Motor neuron (in vitro differentiated cells): ENCODE measurements around the gene GNB1L. TPM values are rescaled to one million over a fixed set of nuclear protein-coding genes. Genes with fewer than 3 reads are reported as not detected.

Experiments
- ATAC-seq, 8 experiments: fragments of 200-7000 bp; cut with Tn5 transposase; replicated peaks in 6 of 8; 2 replicates each; pipeline ENCODE4 v1.8.0; 2021; ENCODE audit warnings: mild to moderate bottlenecking in 8 of 8, moderate library complexity in 8 of 8
- H3K27ac ChIP-seq, 2 donors: fragments of 250-450 bp; sonication (Bioruptor Pico); 2 replicates each; pipeline ENCODE4 v1.9.0; 2021; ENCODE audit warnings: antibody characterized with exemption in 2 of 2, mild to moderate bottlenecking in 2 of 2, moderate library complexity in 1 of 2
- H3K4me1 ChIP-seq, 2 donors: fragments of 250-450 bp; sonication (Bioruptor Pico); replicated peaks in 1 of 2; 2 replicates each; pipeline ENCODE4 v1.6.1; 2021; ENCODE audit warnings: antibody characterized with exemption in 2 of 2, mild to moderate bottlenecking in 2 of 2, moderate library complexity in 1 of 2
- H3K4me3 ChIP-seq, 5 donors: fragments of 250-450 bp; sonication (Bioruptor Pico); 2 replicates each; pipeline ENCODE4 v1.9.0; 2021; ENCODE audit warnings: antibody characterized with exemption in 5 of 5, mild to moderate bottlenecking in 5 of 5, moderate library complexity in 4 of 5
- WGBS, 10 experiments: fragments of 450-650 bp; shearing (Covaris generic); methylation state at CpG; one replicate each; pipeline ENCODE4 v1.0.0; 2022; 5-methylcytosine and 5-hydroxymethylcytosine counted together
- in situ Hi-C, 9 experiments: fragments of 400-800 bp; cut with MboI; loops; one replicate each; pipeline ENCODE4 v1.15.0; 2021; ENCODE audit warnings: low sequenced_read_pairs in 9 of 9, low pct_unique_long_range_greater_than_20kb in 2 of 9; ENCODE audit not compliant: unreplicated experiment in 9 of 9
- total RNA-seq, 8 experiments: library from RNA; unstranded; fragments of 300-600 nt; gene quantifications; 2 replicates each; pipeline versions ENCODE4 v1.2.3 to v1.2.4, GENCODE V29; 2022

Gene GNB1L
- 1 to 10 TPM; 5.6 to 7.2 (median 6.4) TPM for total RNA-seq

DNA sequence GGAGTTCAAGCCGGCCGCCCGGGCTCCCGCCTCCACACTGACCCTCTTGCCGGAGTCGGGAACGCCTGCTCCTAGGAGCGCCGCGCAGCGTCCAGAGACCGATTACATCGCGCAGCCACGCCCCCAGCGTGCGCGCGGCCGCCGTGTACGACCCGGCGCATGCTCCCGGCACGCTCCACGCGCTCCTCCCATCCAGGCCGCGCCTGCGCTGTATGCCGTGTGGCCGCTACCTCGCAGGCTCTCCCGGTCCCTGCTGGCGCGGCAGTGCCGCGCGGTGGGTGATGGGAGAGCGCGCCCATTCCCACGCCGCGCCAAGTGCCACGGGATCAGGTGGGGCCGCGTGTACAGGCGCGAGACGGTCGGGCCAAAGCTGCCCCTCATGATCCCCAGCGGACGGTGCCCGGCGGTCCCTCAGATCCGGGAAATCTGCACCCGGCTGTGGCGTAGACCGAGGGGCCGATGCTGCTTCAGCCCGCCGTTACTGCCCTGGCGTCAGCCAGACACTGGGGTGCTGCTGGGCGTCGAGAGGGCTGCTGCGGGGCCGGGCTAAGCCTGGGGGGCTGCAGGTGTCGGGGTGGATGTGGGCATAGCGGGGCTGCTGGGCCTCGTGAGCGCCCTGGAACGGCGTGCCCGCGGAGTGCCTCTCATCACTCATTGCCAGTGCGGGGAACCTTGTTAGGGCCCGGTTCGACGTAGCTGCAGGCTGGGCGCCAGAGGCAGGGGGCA lies at the start of gene GNB1L, which contains the start of gene RTL10:
Gene GNB1L, minus strand, starts transcription at position 97 of the 726 bp plus-strand sequence. CDS start 33,519 bp downstream, outside the sequence.
Gene RTL10, minus strand, starts transcription at position 97 of the 726 bp plus-strand sequence. CDS start 2,613 bp downstream, outside the sequence.
- WGBS, 10 experiments = 0 to 2% (median 0%) methylated on average over 2 to 9 of the region's 81 CpGs; no CpG with 5 or more reads in 6 of the 10 experiments

DNA sequence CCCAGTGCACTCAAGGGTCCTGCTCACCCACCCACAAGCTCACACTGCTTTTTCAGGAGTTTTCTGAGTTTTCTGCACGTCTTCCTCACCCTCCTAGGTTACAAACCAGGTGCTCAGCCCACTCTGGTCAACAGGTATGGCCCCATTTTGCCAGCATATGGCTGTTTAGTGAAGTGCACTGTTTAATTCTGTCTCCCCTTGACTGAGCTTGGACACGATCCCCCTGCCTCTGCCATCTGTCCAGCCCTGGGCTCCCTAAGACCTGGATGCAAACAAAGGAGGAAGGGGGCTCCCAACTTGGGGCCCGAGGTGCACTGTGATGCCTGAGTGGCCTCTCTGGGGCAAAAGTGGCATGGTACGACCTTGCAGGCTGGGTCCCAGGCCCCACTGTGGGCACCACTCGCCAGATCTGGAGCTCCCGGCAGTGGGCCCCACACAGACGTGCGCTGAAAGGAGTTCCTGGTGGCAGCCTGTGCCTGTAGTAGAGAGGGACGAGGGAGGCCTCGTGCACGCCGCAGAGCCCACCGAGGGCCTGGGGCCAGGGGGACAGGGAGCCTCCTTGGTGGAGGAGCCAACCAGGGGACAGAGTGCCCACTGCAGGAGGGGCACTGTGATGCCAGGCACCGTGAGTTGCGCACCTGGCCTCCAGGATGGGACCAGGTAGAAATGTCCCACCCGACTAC lies 49.6 kb upstream of the GNB1L start:
- H3K4me3 ChIP-seq = no peak overlapping the region
- H3K4me1 ChIP-seq = peaks cover 22 to 26% of the 10 kb centered on the region in 2 donors
- WGBS, 10 experiments = 50 to 96% (median 79%) methylated on average over 2 to 5 of the region's 16 CpGs; no CpG with 5 or more reads in 6 of the 10 experiments
- no peak for ATAC-seq
- in situ Hi-C loops = loop anchor here in 1 of 9 experiments (25.0 kb wide), 1 partner anchor 192 kb away; the partner anchor contains the start of genes GP1BB and SEPTIN5
- no peak overlapping the region for H3K27ac ChIP-seq

More for the DNA sequence above, at the start of gene GNB1L, which contains the start of gene RTL10:
- peak; percentile 87 to 93 (median 90) for ATAC-seq
- in situ Hi-C loops = no loop called here
- Histone ChIP-seq H3K27ac (peak within 1 kb of the TSS; percentile 92 to 99), H3K4me1 (peaks cover 16 to 18% of the 10 kb centered on the region in 2 donors), H3K4me3 (peak within 1 kb of the TSS; percentile 69 to 97 (median 71))

GRCh38 chr22:19903513-19903912 lies 48.8 kb upstream of the GNB1L start:
- in situ Hi-C loops = loop anchor here in 1 of 9 experiments (25.0 kb wide), 1 partner anchor 191 kb away; the partner anchor contains the start of genes GP1BB and SEPTIN5

DNA sequence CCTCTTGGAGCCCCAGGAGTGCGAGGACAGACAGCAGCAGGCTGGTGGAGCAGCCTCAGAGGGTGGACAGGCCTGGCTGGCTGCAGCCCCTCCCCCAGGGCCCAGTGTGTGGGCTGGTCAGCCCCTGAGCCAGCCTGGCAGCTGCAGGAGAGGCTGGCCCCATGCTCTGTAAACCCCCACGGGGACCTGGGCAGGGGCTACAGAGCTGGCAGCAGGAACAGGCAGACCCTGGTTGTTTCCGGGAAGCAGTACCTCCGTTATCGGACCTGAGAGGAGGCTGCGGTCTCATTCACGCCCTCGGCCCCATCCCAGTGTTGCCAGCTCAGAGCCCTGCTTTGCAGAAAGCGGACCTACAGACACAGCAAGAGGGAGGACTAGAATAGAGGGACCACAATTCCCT lies 48.4 kb upstream of the GNB1L start:
- H3K4me3 ChIP-seq = no peak overlapping the region
- 29 to 67% (median 45%) methylated on average over 1 to 5 of the region's 9 CpGs; no CpG with 5 or more reads in 7 of the 10 experiments for WGBS, 10 experiments
- peak in 5 of 8 experiments; percentile 68 to 92 (median 85) for ATAC-seq
- peaks cover 22 to 26% of the 10 kb centered on the region in 2 donors for H3K4me1 ChIP-seq
- peak overlapping the region; percentile 27 to 36 for H3K27ac ChIP-seq
- in situ Hi-C loops = loop anchor here in 1 of 9 experiments (25.0 kb wide), 1 partner anchor 191 kb away; the partner anchor contains the start of genes GP1BB and SEPTIN5

More at GRCh38 chr22:19903513-19903912, 48.8 kb upstream of the GNB1L start:
- H3K27ac ChIP-seq = peak overlapping the region in 1 of 2 donors; percentile 27
- peaks cover 22 to 26% of the 10 kb centered on the region in 2 donors for H3K4me1 ChIP-seq
- ATAC-seq = peak in 3 of 8 experiments; percentile 2 to 22 (median 8)
- H3K4me3 ChIP-seq = no peak overlapping the region
- 60 to 100% (median 70%) methylated on average over 1 to 5 of the region's 12 CpGs; no CpG with 5 or more reads in 7 of the 10 experiments for WGBS, 10 experiments

DNA sequence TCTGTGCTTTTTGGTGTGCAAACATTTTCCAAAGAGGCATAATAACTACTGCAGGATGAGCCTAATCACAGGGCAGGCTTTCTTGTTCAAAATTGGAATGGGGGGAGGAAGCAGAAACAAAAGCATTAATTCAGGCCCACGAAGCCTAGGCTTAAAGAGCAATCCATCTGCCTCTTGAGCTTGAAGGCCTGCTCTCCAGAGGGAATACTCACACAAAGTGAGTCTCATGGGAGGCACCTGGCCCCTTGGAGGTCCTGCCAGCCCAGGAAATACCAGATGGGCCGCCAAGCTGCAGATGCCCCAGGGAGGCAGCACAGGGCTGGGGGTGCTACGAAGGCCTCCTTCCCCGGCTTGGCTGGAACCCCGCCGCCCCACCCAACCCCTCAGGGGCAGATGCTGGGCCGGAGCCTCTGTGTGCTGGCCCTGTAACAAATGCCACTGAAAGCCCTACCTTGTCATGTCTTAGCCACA lies 47.6 kb upstream of the GNB1L start:
- H3K4me3 ChIP-seq = no peak overlapping the region
- in situ Hi-C loops = loop anchor here in 1 of 9 experiments (25.0 kb wide), 1 partner anchor 190 kb away; the partner anchor contains the start of genes GP1BB and SEPTIN5
- WGBS, 10 experiments = 60 to 74% methylated on average over 3 to 5 of the region's 7 CpGs; no CpG with 5 or more reads in 8 of the 10 experiments
- peak in 7 of 8 experiments; percentile 8 to 58 (median 48) for ATAC-seq
- peaks cover 22 to 26% of the 10 kb centered on the region in 2 donors for H3K4me1 ChIP-seq
- H3K27ac ChIP-seq = peak overlapping the region; percentile 23 to 36

DNA sequence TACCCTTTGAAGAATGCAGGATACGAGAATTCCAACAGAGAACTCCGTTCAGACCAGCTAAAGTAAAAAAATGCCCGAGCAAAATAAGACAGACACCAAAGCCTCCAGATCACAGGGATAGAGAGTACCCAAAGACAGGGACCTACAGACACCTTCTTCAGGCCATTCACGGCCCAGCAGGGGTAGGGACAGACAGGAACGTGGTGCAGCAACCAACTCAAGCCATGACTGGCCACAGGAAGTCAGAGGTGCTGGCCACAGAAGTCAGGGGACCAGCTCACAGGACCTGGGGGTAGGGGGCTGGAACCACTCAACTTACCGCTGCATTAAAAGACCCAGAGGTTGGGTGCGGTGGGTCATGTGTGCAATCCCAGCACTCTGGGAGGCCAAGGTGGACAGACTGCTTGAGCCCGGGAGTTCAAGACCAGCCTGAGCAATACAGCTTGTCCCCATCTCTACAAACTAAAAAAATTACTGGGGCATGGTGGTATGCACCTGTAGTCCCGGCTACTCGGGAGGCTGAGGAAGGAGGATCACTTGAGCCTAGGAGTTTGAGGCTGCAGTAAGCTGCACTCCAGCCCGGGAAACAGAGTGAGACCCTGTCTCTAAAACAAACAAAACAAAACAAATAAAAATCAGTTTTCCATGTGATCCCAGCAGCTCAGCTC lies 47.0 kb upstream of the GNB1L start:
- Histone ChIP-seq H3K4me3 (no peak overlapping the region), H3K4me1 (peaks cover 22 to 26% of the 10 kb centered on the region in 2 donors), H3K27ac (no peak overlapping the region)
- in situ Hi-C loops = loop anchor here in 1 of 9 experiments (25.0 kb wide), 1 partner anchor 189 kb away; the partner anchor contains the start of genes GP1BB and SEPTIN5
- WGBS, 10 experiments = 67 to 100% (median 90%) methylated on average over 1 to 7 of the region's 11 CpGs; no CpG with 5 or more reads in 2 of the 10 experiments
- ATAC-seq = no peak

DNA sequence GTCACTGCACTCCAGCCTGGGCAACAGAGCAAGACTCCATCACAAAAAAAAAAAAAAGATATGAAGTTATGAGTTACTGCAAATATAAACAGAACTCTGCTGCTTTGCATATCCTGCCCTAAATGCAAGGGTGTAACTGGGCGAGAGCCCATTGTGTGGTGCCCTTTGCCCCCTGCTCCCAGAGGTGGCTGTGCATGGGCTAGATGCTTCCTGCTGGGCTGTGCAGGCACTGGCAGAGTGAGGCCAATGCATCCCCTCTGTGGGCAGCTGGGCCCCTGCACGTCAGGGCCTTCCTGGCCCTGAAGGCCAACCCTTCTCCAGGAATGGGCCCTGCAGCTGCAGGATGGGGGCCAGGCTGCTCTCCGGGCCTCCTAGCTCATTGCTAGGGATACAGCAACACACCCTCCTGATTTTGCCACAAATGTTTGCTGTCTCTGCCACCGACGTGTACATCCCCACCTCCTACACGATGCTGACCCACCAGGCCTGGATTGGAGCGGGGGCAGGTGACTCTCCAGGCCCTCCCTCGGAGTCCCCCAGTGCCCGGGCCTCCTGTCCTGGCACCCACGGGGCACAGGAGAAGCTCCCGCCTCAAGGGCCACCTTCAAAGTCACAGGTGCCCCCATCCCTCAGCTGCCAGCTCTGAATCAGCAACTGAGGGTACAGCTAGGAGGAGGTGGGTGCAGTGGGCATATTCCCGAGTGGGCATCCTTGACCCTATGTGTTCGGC lies 46.2 kb upstream of the GNB1L start:
- ATAC-seq = no peak
- H3K4me3 ChIP-seq = no peak overlapping the region
- 90 to 96% (median 93%) methylated on average over 2 to 8 of the region's 13 CpGs; no CpG with 5 or more reads in 6 of the 10 experiments for WGBS, 10 experiments
- peaks cover 22 to 26% of the 10 kb centered on the region in 2 donors for H3K4me1 ChIP-seq
- no peak overlapping the region for H3K27ac ChIP-seq
- in situ Hi-C loops = loop anchor here in 1 of 9 experiments (25.0 kb wide), 1 partner anchor 189 kb away; the partner anchor contains the start of genes GP1BB and SEPTIN5

DNA sequence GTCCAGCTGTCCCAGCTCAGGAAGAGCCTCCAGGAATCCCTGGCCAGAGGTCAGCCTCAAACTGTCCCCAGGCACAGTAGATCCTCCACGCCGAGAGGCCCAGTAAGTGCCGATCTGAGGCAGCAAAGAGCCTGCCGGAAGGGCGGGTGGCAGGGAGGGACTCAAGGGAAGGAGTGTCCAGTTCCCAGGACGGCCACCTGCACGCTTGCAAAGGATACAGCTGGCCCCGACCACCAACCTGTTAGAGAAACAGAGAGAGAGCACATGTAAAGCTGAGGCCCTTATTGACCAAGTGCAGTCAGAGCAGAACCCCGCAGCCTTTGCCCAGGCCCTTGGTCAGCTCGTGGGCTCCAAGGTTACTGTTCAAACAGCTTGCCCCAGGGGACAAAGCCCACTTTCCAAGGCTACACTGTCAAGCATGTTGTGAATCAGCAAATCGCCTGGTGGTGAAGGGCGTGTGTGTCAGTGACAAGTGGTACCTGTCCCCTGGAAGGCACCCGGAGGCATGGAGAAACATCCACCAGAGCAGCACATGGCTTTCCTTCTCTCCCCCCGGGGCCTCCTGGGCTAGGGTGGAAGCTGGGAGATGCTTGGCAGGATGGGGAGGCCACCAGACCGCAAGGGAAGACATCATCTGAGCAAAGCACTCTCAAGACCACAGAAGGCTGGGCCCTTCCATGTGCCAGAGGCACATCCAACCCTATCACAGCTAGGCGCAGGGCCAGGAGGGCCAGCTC lies 44.3 kb upstream of the GNB1L start:
- Histone ChIP-seq H3K4me3 (no peak overlapping the region), H3K27ac (no peak overlapping the region), H3K4me1 (peaks cover 17 to 20% of the 10 kb centered on the region in 2 donors)
- ATAC-seq = peak in 1 of 8 experiments; percentile 73
- 0 to 100% (median 84%) methylated on average over 1 to 8 of the region's 16 CpGs; no CpG with 5 or more reads in 1 of the 10 experiments for WGBS, 10 experiments
- in situ Hi-C loops = no loop called here

DNA sequence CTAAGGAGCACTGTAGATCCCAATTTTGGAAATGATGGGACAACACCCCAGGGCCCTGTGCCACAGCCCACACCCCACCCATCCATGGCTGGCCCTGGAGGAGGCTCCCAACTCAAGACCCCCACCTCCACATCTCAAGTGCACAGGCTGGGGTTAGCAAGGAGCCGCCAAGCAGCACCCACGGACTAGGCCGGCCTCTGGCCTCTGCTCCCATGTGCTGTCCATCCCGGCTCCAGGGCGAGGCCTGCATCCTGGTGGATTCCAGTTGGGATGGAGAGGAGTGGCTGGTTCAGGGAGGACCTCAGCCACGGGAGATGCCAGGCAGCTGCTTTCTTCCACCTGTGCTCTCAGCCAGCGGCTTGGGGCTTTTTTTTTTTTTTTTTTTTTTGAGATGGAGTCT lies 43.5 kb upstream of the GNB1L start:
- Histone ChIP-seq H3K27ac (no peak overlapping the region), H3K4me1 (peaks cover 15 to 21% of the 10 kb centered on the region in 2 donors), H3K4me3 (no peak overlapping the region)
- no CpG with 5 or more reads among the region's 7 CpGs for WGBS, 10 experiments
- no peak for ATAC-seq
- in situ Hi-C loops = no loop called here

GRCh38 chr22:19897726-19898125 lies 43.1 kb upstream of the GNB1L start:
- no peak overlapping the region for H3K4me3 ChIP-seq
- no peak for ATAC-seq
- in situ Hi-C loops = no loop called here
- 65 to 90% (median 82%) methylated on average over 2 to 4 of the region's 16 CpGs; no CpG with 5 or more reads in 6 of the 10 experiments for WGBS, 10 experiments
- H3K27ac ChIP-seq = no peak overlapping the region
- H3K4me1 ChIP-seq = peaks cover 15 to 21% of the 10 kb centered on the region in 2 donors
